GM19193 (cell line): Measurements from ENCODE around the gene ITGA6.

Experiments
- POLR2A ChIP-seq: IDR thresholded peaks from 4 replicates; pipeline ENCODE4 v1.6.1; 2011; ENCODE audit not compliant: insufficient read depth, insufficient read length; ENCODE audit errors: extremely low read depth

The ITGA6 gene

DNA sequence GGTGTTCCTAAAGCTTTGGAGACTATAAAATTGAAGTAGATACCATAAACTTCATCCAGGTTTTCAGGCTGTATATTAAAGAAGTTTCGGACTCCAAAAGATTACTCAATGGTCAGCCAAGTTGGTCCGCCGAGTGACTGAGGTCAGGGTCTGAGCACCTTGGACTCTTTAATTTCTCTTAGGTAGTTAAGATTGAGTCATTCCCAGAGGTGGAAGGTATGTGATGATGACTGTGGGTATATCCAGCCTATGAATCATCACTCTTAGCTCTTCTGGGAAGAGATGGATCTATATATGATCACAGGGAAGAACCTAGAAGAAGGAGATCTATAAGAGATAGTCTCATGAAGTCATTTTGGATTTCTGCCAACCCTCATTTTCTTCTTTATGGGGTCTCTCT, 3.3 kb downstream of the ITGA6 start:
- no peak for TF ChIP-seq POLR2A

DNA sequence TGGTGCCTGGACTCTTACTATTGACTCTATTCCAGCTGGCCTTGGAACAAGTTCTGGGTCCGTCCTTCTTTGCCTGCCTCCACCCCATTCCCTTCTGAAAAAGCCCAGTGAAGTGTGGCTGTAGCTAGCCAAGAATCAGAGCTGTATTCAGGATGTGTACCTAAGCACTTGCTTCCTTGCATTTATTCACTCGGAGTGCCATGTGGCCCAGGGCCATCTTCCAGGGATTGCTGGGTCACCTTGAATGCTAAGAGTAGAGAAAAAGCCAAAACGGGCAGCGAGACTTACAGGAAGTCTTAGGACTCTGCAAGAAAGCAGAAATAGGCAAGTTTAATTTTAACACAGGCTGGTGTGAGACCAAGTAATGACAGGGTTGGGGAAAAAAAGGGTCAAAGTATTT, 4.1 kb downstream of the ITGA6 start:
- no peak for TF ChIP-seq POLR2A

DNA sequence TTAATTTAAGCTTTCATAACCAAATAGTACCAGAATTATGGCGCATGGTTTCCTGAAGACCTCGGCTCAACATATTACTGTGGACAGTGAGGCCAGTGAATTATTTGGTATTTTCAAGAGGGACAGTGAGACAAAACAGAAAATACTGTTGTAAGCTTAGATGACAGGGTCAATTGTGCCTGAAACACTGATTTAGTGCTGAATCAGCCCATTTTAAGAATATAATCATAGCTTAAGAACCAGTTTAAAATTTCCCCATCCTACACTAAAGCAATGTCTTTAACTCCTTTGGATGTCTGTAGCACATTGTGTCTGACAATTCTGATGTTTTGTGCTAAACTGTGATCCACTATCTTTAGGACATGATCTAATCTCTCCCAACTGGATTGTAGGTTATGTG, 4.6 kb downstream of the ITGA6 start:
- no peak for TF ChIP-seq POLR2A

DNA sequence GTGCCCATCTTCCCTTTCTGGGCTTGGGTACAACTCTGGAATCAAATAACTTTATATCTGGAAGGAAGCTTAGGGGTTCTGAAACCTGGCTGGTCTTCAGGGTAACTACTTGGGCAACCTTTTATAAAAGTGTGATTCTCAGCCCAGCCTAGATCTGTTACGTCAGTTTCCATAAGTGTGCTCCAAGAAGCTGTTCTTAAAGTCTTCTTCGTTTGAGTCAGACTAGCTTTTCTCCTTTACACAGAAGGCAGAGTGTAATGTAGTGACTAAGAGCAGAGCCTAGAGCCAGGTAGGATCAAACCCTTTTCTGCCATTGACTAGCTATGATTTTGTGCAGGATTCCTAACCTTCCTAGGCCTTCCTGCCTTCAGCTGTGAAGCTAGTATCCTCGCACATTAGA, 5.8 kb downstream of the ITGA6 start:
- TF ChIP-seq POLR2A: no peak

DNA sequence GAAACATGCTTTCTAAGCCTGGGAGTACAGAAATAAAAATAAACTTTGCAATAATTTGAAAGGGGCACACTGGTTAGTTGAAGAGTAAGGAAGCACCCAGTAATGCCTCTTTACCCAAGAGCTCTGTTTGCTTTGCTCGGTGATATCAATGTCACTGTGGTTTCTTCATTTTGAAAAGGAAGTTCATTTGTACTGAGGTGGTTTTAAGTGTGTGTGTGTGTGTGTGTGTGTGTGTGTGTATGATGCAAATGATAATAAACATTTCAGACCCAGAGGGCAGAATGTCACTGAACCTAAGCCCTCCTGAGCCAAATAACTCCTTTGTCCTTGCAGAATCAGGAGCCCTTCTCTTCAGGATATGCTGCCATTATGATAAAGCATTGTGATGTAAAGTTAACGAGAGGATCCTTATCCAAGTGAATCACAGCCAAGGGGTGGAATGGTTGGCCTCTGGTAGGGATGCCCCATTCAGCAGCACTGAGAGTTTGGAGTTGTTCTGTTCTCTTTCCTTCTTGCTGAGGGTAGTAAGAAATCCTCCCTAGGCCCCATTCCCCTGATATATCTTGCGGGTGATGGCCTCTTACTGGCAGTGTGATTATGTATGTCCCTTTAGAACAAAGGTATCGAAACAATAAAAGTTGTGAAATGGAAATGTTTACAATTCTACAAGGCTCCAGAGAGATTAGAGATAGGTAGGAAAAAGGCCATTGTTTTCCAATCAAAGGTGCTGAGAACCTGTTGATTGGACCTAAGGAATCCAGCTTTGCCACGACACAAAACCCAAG, 7.6 kb downstream of the ITGA6 start:
- no peak for TF ChIP-seq POLR2A

DNA sequence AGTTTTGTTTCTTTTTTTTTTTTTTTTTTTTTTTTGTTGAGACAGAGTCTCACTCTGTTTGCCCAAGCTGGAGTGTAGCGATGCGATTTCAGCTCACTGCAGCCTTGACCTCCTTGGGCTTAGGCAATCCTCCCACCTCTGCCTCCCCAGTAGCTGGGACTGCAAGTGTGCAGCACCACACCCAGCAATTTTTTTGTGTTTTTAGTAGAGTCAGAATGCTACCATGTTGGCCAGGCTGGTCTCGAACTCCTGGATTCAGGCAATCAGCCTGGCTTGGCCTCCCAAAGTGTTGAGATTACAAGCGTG, 8.2 kb downstream of the ITGA6 start:
- TF ChIP-seq POLR2A: no peak

DNA sequence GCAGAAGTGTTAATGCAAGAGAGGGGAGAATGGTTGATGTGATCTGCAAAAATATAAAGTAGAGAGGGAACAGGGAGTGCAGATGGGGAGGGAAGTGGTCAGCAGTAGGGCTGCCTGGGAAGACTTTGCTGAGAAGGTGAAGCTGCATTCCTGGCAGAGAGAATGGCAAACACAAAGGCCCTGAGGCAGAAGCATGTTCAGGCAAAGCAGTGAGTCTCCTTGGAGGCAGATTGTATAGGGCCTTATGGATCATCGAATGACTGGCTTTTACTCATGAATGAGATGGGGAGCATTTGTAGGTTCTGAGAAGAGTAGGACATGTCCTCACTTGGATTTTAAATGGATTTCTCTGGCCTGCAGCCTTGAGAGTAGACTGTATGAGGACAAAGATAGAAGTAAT, 9.5 kb downstream of the ITGA6 start:
- no peak for TF ChIP-seq POLR2A

DNA sequence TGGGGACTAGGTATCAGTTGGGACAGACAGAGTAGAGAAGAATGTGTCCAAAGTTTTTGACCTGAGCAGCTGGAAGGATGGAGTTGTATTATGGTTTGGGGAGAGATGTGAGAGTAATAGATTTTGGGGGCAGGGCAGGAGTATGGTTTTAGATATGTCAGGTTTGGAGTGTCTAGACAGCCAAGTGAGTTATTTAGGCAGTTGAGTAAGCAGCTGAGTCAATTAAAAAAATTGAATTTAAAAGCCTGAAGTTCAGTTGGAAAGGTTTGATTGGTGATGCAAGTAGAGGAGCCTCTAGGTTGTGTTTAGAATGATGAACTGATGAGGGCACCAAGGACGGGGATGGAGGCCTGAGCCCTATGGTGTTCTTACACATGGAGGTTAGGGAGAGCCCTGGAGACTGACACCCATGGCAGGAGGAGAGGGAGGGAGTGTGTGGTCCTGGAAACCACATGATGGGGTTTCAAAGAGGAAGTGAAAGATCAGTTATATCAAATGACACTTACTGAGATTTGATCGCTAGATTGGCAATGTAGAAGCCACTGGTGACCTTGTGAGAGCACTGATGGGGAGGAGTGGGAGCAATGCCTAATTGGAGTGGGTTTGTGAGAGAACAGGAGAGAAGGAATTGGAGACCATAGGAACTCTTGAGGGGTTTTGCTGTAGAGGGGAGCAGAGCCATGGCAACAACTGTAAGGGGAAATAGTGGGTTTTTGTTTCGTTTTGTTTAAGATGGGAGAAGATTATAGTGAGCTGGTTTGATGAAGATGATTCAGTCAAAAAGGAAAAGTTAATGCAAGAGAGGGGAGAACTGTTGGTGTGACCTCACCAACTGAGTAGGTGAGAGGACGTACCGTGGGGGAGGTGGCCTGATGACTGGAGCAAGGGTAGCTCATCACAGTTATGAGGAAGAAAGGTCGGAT, 10.3 kb downstream of the ITGA6 start:
- no peak for TF ChIP-seq POLR2A

DNA sequence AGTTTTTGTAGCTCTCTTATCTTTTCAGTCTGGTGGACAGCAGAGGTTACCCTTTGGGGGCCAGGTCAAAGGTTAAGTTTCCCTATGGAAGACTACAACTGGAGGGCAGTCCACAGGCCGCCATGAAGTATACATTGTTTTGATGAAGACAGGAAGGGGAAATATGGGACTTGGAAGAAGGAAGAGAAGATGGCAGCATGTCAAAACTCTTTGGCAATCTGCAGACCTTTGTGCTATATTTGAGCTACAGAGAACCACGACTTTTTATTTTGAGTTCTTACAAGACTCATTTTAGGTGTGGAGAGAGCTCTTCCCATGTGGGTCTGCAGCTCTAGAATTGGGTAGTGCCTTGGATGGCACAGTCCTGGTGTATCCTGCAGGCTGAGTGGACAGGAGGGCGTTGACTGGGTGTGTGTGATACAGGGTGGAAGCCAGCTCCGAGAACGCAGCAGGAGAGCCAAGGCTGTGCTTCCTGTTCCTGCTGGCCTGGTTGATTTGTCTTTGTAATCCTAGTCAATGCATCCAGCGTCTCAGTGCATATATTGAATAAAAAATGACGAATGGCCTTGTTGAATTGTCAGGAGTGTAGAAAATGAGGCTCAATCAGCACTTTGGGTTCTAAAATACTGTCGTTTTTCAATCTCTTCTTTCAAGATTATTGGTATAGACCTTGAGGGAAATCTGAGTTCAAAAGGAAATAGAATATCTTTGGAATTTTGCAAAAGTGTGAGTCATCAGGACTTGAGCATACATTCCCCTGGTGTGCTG, 11.5 kb downstream of the ITGA6 start:
- no peak for TF ChIP-seq POLR2A

DNA sequence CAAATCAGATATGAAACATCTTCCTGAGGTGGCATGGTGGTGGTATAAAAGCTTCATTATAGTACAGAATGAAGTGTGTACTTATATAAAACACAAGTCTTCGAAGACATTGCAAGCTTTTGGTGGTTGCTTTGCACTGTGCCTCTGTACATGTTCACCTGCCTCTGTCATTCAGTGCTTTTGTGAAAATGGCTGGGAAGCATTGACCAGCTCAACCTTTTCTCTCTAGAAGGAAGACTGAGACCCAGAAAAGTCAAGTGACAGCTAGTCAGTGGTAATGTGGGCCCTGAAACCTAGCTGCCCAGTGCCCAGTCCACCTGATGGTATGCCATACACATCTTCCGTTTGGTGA, 12.1 kb downstream of the ITGA6 start:
- no peak for TF ChIP-seq POLR2A

DNA sequence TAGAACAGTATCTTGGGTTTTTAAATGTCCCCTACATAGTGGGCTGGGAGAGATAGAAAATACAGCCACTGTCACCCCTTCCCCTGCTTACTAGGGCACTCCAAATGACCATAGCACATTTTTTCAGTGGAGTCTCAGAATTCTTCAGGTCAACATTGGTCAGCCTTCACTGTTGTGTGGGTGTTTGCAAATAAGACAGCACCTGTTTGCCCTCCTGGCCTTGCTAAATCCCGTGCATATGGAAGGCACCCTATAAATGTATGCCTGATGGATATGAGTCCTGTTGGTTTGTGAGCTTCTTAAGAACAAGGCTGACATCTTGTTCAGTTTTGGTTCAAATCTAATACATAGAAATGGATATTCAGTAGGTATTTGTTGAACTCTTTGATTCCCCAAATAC, 12.5 kb downstream of the ITGA6 start:
- no peak for TF ChIP-seq POLR2A

DNA sequence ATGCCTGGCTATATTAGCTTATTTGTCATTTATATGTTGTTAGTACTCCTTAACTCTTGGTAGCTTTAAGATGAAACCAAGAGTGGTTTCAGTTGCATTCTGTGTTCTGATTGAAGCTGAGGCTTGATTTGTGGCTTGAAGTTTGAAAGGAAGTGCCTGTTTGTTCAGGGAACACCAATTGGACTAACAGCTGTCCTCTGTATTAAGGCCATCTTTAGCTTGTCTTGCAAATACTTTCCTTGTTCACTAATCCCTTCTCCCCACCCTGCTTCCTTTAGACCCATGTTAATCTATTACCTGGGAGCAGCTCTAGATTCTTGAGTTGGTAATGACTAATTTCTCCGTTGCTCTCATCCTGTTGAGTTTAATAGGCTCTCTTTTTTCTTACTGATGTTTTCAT, 13.4 kb downstream of the ITGA6 start:
- no peak for TF ChIP-seq POLR2A

DNA sequence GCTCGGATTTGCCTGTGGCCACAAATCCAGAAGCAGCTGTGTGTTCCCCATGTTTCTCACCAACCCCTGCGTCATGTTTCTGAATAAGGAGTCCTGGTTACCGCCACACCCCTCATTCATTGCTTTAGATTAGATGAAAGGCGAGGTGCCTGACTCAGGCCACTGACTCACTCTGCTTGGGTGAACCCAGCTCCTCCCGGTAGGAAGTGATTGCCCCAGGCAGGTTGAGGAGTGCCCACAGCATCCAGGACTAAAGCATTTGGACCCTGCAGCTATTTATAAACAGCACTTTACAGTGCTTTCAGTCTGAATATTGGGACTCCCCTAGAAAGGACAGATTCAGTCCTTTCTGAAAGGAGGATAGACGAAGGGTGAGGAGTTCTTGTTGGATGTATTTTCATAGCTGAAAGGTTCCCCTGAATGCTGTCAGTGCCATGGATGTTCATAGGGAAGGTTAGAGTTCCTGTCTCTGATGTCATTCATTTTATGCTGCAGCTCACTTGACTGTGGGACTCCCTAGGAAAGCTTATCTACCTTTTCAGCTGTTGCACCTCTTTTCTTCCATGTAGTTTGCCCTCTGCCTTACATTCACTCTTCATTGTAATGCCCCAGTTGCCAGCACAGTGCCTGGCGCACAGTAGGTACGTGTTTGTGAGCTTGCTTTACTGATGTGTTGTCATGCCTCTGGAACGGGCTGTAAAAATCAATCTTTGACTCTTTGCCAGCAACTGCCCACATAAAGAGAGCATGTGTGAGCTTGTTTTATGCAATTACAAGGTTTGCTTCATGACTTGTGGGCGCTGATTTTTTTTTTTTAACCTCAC, 14.9 kb downstream of the ITGA6 start:
- no peak for TF ChIP-seq POLR2A

DNA sequence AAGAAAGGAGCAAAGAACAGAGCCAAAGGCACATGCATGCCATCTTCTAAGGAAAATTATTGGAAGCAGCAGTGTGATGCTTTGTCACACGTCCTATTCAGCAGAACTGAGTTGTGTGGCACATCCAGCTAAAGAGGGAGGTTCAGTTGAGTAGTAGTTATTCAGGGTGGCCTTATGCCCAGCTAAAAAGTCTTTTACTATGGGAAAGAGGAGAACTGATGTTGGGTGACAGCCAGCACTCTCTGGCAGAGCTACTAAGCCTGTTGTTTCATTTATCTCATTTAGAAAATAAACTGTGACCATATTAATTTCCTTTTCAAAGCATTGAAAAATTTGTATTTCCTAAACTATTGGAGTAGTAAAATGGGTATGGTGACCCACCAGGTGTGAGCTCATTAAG, 18.5 kb downstream of the ITGA6 start:
- TF ChIP-seq POLR2A: no peak

DNA sequence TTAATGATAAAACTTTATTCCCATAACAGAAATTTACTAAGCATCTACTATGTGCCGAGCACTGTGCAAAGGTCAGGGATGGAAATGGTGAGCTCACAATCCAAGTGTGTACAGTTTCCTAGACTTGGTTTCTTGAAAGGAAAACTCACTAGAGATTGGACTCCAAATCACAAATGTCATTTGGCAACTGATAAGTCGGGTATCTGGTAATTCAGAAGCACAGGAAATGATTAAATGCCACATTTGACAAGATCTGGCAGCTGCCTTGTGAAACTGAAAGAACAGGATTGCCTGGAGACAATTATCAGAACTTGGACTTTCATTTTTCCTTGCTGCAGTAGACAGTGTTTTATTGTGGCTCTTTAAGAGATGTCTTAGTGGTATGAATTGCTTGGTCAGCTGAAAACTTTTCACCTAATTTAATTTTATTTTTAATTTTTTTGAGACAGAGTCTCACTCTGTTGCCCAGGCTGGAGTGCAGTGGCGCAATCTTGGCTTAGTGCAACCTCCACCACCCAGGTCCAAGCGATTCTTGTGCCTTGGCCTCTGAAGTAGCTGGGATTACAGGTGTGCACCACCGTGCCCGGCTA, 19.2 kb downstream of the ITGA6 start:
- TF ChIP-seq POLR2A: no peak

DNA sequence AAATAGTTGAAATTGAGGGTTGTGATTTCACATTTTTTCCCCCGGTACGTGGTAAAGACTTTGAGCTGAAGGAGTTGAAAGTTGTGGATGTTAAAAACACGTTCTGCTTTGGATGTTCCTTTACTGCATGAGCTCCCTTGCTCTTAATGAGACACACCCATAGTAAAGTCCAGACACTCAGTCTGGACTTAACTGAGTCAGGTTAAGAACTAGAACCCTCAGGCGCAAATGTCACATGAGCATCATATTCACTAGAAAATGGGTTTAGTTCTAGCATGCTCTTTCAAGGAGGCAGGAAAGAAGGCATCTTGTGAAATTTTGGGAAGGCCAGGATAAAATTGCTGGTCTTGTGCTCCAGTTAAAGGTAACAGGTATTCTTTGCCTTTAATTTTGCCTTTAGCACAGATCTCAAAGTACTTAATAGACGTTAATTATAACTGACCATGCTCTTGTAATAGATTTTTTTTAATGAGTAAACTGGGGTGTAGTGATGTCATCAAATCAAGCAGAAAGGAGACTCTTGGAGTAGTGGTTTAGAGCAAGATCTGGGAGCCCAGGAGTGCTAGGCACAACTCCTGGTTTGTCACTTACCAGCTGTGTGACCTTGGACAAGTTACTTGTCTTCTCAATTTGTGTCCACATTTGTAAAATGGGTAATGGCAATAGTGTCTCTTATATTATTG, 20.6 kb downstream of the ITGA6 start:
- TF ChIP-seq POLR2A: no peak
